ENCODE data around the gene UBE2J2. TPM values are rescaled to one million over a fixed set of nuclear protein-coding genes. Genes with fewer than 3 reads are reported as not detected.

Gene UBE2J2
- total RNA-seq, 1 donor from 2014 or later, result 28.7 TPM

- H3K36me3 ChIP-seq (ENCODE audit: control insufficient read depth in 3 of 3, insufficient read depth in 3 of 3, low read length in 3 of 3), result peaks cover 57 to 65% (median 62%) of the 10 kb centered on the region in 3 donors
- no peak overlapping the region for H3K27ac ChIP-seq (ENCODE audit: low read depth, low read length)
- no peak overlapping the region for H3K9ac ChIP-seq (ENCODE audit: low read depth in 1 of 3, low read length in 3 of 3)
- no peaks in the 10 kb centered on the region for H3K27me3 ChIP-seq (ENCODE audit: control insufficient read depth in 3 of 3, insufficient read depth in 3 of 3, low read length in 3 of 3)
- H3K4me1 ChIP-seq (ENCODE audit: control insufficient read depth in 3 of 3, insufficient read depth in 3 of 3, low read length in 3 of 3), result peaks cover 0 to 13% (median 7%) of the 10 kb centered on the region in 3 donors
- no peak overlapping the region for H3K4me3 ChIP-seq (ENCODE audit: low read length in 3 of 3)
- H3K9me3 ChIP-seq (ENCODE audit: control insufficient read depth in 3 of 3, low read length in 3 of 3), result no peaks in the 10 kb centered on the region
Measured at GRCh38 chr1:1223321-1223720, 50.3 kb downstream of the UBE2J2 start.

- Histone ChIP-seq H3K27ac (ENCODE audit: low read depth, low read length) (no peak overlapping the region), H3K27me3 (ENCODE audit: control insufficient read depth in 3 of 3, insufficient read depth in 3 of 3, low read length in 3 of 3) (no peaks in the 10 kb centered on the region), H3K4me3 (ENCODE audit: low read length in 3 of 3) (no peak overlapping the region), H3K36me3 (ENCODE audit: control insufficient read depth in 3 of 3, insufficient read depth in 3 of 3, low read length in 3 of 3) (peaks cover 56 to 64% (median 64%) of the 10 kb centered on the region in 3 donors), H3K9ac (ENCODE audit: low read depth in 1 of 3, low read length in 3 of 3) (no peak overlapping the region), H3K4me1 (ENCODE audit: control insufficient read depth in 3 of 3, insufficient read depth in 3 of 3, low read length in 3 of 3) (peaks cover 0 to 13% (median 7%) of the 10 kb centered on the region in 3 donors), H3K9me3 (ENCODE audit: control insufficient read depth in 3 of 3, low read length in 3 of 3) (no peaks in the 10 kb centered on the region)
Measured at GRCh38 chr1:1222575-1223225, 51.0 kb downstream of the UBE2J2 start.

DNA sequence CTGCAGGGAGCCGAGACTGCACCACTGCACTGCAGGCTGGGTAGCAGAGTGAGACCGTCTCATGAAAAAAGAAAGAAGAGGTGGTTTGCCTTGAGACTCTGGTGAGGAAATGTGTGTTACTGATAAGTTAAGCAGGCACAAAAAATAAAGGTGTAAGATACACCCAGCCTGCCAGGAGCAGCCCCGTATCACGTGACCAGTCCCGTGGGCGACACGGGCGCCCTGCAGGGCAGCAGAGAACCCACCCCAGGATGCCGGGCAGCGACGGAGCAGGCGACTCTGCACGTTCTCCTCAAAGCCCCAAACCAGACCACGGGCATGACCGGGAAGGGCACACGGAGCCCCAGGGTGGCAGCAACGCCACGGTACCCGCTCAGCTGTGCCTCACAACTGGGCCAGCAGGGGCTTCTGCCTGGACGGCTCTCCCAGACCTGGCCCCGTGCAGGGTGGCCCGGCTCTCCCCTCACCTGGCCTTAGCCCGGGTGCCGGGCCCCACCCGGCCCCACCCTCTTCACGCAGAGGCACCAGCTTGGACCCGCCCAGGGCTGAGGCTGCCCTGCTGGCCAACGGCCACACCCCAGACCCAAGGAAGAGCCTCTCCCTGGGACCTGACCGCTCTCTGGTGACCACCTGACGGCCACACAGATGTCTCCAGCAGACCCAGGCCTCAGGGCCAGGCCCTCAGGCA, 51.6 kb downstream of the UBE2J2 start:
- H3K4me3 ChIP-seq (ENCODE audit: low read length in 3 of 3), result no peak overlapping the region
- H3K27ac ChIP-seq (ENCODE audit: low read depth, low read length), result no peak overlapping the region
- H3K27me3 ChIP-seq (ENCODE audit: control insufficient read depth in 3 of 3, insufficient read depth in 3 of 3, low read length in 3 of 3), result no peaks in the 10 kb centered on the region
- peaks cover 0 to 13% (median 9%) of the 10 kb centered on the region in 3 donors for H3K4me1 ChIP-seq (ENCODE audit: control insufficient read depth in 3 of 3, insufficient read depth in 3 of 3, low read length in 3 of 3)
- H3K36me3 ChIP-seq (ENCODE audit: control insufficient read depth in 3 of 3, insufficient read depth in 3 of 3, low read length in 3 of 3), result peaks cover 54 to 63% (median 60%) of the 10 kb centered on the region in 3 donors
- no peaks in the 10 kb centered on the region for H3K9me3 ChIP-seq (ENCODE audit: control insufficient read depth in 3 of 3, low read length in 3 of 3)
- H3K9ac ChIP-seq (ENCODE audit: low read depth in 1 of 3, low read length in 3 of 3), result no peak overlapping the region

DNA sequence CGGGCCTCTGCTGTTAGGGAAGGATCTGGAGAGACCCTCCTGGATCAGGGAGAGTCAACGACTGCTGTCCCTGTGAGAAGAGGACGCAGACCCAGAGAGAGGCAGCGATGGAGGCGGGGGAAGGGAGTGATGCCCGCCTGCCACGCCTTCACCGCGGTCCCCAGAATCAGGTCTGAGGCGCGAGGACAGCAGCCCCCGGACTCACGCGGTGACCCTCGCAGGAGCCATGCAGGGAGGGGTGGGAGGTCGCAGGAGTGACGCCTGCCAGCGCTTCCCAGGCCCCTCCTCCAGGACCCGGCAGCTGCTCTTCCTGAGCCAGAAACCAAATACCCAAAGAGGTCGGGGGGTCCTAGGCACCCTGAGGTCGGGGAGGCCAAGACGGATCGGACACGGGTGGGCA, 53.5 kb downstream of the UBE2J2 start:
- Histone ChIP-seq H3K9ac (ENCODE audit: low read depth in 1 of 3, low read length in 3 of 3) (no peak overlapping the region), H3K4me1 (ENCODE audit: control insufficient read depth in 3 of 3, insufficient read depth in 3 of 3, low read length in 3 of 3) (peaks cover 3 to 10% (median 7%) of the 10 kb centered on the region in 3 donors), H3K4me3 (ENCODE audit: low read length in 3 of 3) (no peak overlapping the region), H3K27me3 (ENCODE audit: control insufficient read depth in 3 of 3, insufficient read depth in 3 of 3, low read length in 3 of 3) (no peaks in the 10 kb centered on the region), H3K9me3 (ENCODE audit: control insufficient read depth in 3 of 3, low read length in 3 of 3) (no peaks in the 10 kb centered on the region), H3K27ac (ENCODE audit: low read depth, low read length) (no peak overlapping the region), H3K36me3 (ENCODE audit: control insufficient read depth in 3 of 3, insufficient read depth in 3 of 3, low read length in 3 of 3) (peaks cover 52 to 60% (median 58%) of the 10 kb centered on the region in 3 donors)

GRCh38 chr1:1219341-1219740, 54.3 kb downstream of the UBE2J2 start:
- Histone ChIP-seq H3K27me3 (ENCODE audit: control insufficient read depth in 3 of 3, insufficient read depth in 3 of 3, low read length in 3 of 3) (no peaks in the 10 kb centered on the region), H3K9ac (ENCODE audit: low read depth in 1 of 3, low read length in 3 of 3) (no peak overlapping the region), H3K4me3 (ENCODE audit: low read length in 3 of 3) (no peak overlapping the region), H3K27ac (ENCODE audit: low read depth, low read length) (no peak overlapping the region), H3K36me3 (ENCODE audit: control insufficient read depth in 3 of 3, insufficient read depth in 3 of 3, low read length in 3 of 3) (peaks cover 50 to 60% (median 57%) of the 10 kb centered on the region in 3 donors), H3K4me1 (ENCODE audit: control insufficient read depth in 3 of 3, insufficient read depth in 3 of 3, low read length in 3 of 3) (peaks cover 7 to 13% (median 9%) of the 10 kb centered on the region in 3 donors), H3K9me3 (ENCODE audit: control insufficient read depth in 3 of 3, low read length in 3 of 3) (no peaks in the 10 kb centered on the region)

- no peaks in the 10 kb centered on the region for H3K9me3 ChIP-seq (ENCODE audit: control insufficient read depth in 3 of 3, low read length in 3 of 3)
- no peaks in the 10 kb centered on the region for H3K27me3 ChIP-seq (ENCODE audit: control insufficient read depth in 3 of 3, insufficient read depth in 3 of 3, low read length in 3 of 3)
- no peak overlapping the region for H3K27ac ChIP-seq (ENCODE audit: low read depth, low read length)
- no peak overlapping the region for H3K4me3 ChIP-seq (ENCODE audit: low read length in 3 of 3)
- H3K9ac ChIP-seq (ENCODE audit: low read depth in 1 of 3, low read length in 3 of 3), result no peak overlapping the region
- H3K4me1 ChIP-seq (ENCODE audit: control insufficient read depth in 3 of 3, insufficient read depth in 3 of 3, low read length in 3 of 3), result peaks cover 7 to 14% (median 9%) of the 10 kb centered on the region in 3 donors
- H3K36me3 ChIP-seq (ENCODE audit: control insufficient read depth in 3 of 3, insufficient read depth in 3 of 3, low read length in 3 of 3), result peaks cover 50 to 60% (median 57%) of the 10 kb centered on the region in 3 donors
Measured at GRCh38 chr1:1218524-1219200, 55.0 kb downstream of the UBE2J2 start.

DNA sequence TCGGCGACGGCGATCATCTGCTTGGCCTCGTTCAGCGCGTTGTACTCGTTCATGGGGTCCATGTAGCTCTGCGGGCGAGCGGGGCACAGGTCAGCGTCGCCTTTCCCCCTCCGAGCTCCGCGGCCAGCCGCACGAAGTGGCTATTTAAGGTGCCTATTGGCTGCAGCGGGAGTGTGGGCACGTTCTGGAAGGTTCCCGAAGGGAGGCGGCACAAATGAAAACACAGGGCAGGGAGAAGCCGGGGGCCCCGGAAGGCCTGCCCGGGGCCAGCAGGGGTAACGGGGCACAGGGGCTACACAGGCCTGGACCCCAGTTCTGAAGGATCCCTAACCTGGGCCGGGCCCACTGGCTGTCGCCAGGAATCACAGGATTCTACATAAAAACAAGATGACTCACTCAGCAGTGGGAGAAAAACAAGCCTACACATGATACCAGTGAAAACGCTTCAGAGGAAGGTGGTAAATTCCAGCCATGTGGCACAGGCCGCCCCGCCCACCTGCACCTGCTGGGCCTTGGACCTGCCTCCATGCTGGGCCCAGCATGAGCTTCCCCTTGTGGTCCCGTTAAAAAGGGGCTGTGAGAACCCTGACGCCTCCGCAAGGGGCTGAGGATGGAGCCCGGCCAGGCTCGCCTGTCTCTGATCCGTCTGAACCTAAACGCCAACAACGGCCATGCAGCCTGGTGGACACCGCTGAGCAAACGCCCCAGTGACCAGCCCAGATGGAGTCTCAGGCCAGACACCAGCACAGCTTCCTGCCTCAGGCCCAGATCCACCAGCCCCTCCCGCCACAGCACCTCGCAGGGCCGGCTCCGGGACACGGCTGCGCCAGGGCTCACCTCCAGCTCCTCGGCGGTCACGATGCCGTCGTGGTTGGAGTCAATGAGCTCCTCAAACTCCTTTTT, 55.8 kb downstream of the UBE2J2 start:
- peaks cover 44 to 54% (median 50%) of the 10 kb centered on the region in 3 donors for H3K36me3 ChIP-seq (ENCODE audit: control insufficient read depth in 3 of 3, insufficient read depth in 3 of 3, low read length in 3 of 3)
- H3K4me1 ChIP-seq (ENCODE audit: control insufficient read depth in 3 of 3, insufficient read depth in 3 of 3, low read length in 3 of 3), result peaks cover 7 to 14% (median 13%) of the 10 kb centered on the region in 3 donors
- no peak overlapping the region for H3K27ac ChIP-seq (ENCODE audit: low read depth, low read length)
- no peaks in the 10 kb centered on the region for H3K27me3 ChIP-seq (ENCODE audit: control insufficient read depth in 3 of 3, insufficient read depth in 3 of 3, low read length in 3 of 3)
- H3K4me3 ChIP-seq (ENCODE audit: low read length in 3 of 3), result no peak overlapping the region
- no peaks in the 10 kb centered on the region for H3K9me3 ChIP-seq (ENCODE audit: control insufficient read depth in 3 of 3, low read length in 3 of 3)
- H3K9ac ChIP-seq (ENCODE audit: low read depth in 1 of 3, low read length in 3 of 3), result no peak overlapping the region

DNA sequence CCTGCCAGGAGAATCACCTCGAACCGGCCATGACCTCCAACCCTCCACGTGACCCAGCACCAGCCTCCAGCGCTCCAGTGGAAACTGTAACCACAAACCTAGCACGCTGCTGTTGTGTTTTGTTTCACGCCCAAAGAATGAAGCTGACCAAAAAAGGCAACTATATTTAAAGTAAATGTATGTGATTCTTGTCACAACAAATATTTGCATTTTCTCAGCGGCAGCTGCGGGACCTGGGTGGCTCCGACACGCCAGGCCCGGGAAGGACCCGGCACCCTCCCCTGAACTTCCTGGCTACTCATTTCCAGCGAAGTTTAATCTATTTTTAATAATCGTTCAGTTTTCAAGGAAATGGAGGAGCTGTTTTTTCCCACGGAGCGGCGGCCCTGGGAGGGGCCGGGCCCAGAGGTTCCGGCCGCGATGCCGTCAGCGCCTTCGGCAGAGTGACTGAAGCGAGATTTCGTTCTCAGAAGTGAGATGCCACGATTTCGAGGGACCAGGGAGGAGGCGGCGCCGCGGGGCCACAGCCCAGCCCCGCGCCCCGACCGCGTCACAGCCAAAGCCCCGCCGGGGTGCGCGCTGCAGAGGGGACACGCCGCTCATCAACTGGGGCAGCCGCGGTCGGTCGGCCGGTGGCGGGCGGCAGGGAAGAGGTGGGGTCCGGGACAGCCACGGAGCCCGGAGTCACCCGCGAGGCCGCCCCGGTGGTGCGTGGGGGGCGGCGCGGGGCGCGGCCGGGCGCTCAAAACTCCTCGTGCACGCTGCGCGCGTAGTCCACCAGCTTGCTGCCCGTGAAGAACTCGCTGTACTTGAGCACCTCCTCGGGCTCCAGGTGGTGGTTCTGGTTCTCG, 56.7 kb downstream of the UBE2J2 start:
- H3K9ac ChIP-seq (ENCODE audit: low read depth in 1 of 3, low read length in 3 of 3), result no peak overlapping the region
- peaks cover 7 to 14% (median 13%) of the 10 kb centered on the region in 3 donors for H3K4me1 ChIP-seq (ENCODE audit: control insufficient read depth in 3 of 3, insufficient read depth in 3 of 3, low read length in 3 of 3)
- H3K9me3 ChIP-seq (ENCODE audit: control insufficient read depth in 3 of 3, low read length in 3 of 3), result no peaks in the 10 kb centered on the region
- peak overlapping the region; percentile 30 for H3K27ac ChIP-seq (ENCODE audit: low read depth, low read length)
- peaks cover 38 to 45% (median 43%) of the 10 kb centered on the region in 3 donors for H3K36me3 ChIP-seq (ENCODE audit: control insufficient read depth in 3 of 3, insufficient read depth in 3 of 3, low read length in 3 of 3)
- no peak overlapping the region for H3K4me3 ChIP-seq (ENCODE audit: low read length in 3 of 3)
- no peaks in the 10 kb centered on the region for H3K27me3 ChIP-seq (ENCODE audit: control insufficient read depth in 3 of 3, insufficient read depth in 3 of 3, low read length in 3 of 3)
